Measurements from ENCODE around the gene DCP2.
"Not testable (repeated sequence)": the region's sequence is repeated elsewhere in the genome, so short reads cannot be mapped to it uniquely, and the experiment has no call there.

The DCP2 gene

GRCh38 chr5:112960863-112961504 lies 15.6 kb upstream of the DCP2 start:
- ATAC-seq (ENCODE audit: insufficient read depth, low read depth) (no peak), DNase-seq (no peak)
- H3K9ac ChIP-seq (ENCODE audit: low read depth, low read length): no peak overlapping the region
- H3K4me1 ChIP-seq (ENCODE audit: insufficient read depth, low read length): no peaks in the 10 kb centered on the region
- H3K36me3 ChIP-seq (ENCODE audit: insufficient read depth, low read length): no peaks in the 10 kb centered on the region
- TF ChIP-seq CTCF (IDR thresholded peaks at IDR 0.05; ENCODE audit: borderline replicate concordance, extremely low read depth, low read length, poor library complexity, severe bottlenecking) (no peak), EZH2 (IDR thresholded peaks at IDR 0.05; ENCODE audit: borderline replicate concordance, low read depth, low read length, severe bottlenecking) (no peak)
- no peaks in the 10 kb centered on the region for H3K9me3 ChIP-seq (ENCODE audit: insufficient read depth, low read length, severe bottlenecking)
- H3K27ac ChIP-seq (ENCODE audit: low read length): no peak overlapping the region
- H3K27me3 ChIP-seq (ENCODE audit: insufficient read depth, low read length, poor library complexity): no peaks in the 10 kb centered on the region
- H3K4me3 ChIP-seq (ENCODE audit: low read depth in 1 of 2, low read length in 2 of 2): no peak overlapping the region
- H2AFZ ChIP-seq (ENCODE audit: low read depth, low read length): no peak overlapping the region
- no peaks in the 10 kb centered on the region for H3K79me2 ChIP-seq (ENCODE audit: insufficient read depth, low read length)
- H3K4me2 ChIP-seq (ENCODE audit: insufficient read depth, low read length): no peak overlapping the region
- H4K20me1 ChIP-seq (ENCODE audit: insufficient read depth, low read length): no peaks in the 10 kb centered on the region

- H4K20me1 ChIP-seq (ENCODE audit: insufficient read depth, low read length); H3K4me3 ChIP-seq (ENCODE audit: low read depth in 1 of 2, low read length in 2 of 2); H3K4me1 ChIP-seq (ENCODE audit: insufficient read depth, low read length); H3K79me2 ChIP-seq (ENCODE audit: insufficient read depth, low read length); H3K4me2 ChIP-seq (ENCODE audit: insufficient read depth, low read length); H3K9ac ChIP-seq (ENCODE audit: low read depth, low read length); H3K27me3 ChIP-seq (ENCODE audit: insufficient read depth, low read length, poor library complexity); H3K27ac ChIP-seq (ENCODE audit: low read length); H3K36me3 ChIP-seq (ENCODE audit: insufficient read depth, low read length); DNase-seq; ATAC-seq (ENCODE audit: insufficient read depth, low read depth); H3K9me3 ChIP-seq (ENCODE audit: insufficient read depth, low read length, severe bottlenecking); H2AFZ ChIP-seq (ENCODE audit: low read depth, low read length): not testable (repeated sequence)
Measured at GRCh38 chr5:112963374-112963733, 13.2 kb upstream of the DCP2 start.

- Histone ChIP-seq H3K36me3 (ENCODE audit: insufficient read depth, low read length) (no peaks in the 10 kb centered on the region), H3K79me2 (ENCODE audit: insufficient read depth, low read length) (no peaks in the 10 kb centered on the region), H4K20me1 (ENCODE audit: insufficient read depth, low read length) (no peaks in the 10 kb centered on the region), H3K4me1 (ENCODE audit: insufficient read depth, low read length) (no peaks in the 10 kb centered on the region), H2AFZ (ENCODE audit: low read depth, low read length) (no peak overlapping the region), H3K4me2 (ENCODE audit: insufficient read depth, low read length) (no peak overlapping the region), H3K9me3 (ENCODE audit: insufficient read depth, low read length, severe bottlenecking) (no peaks in the 10 kb centered on the region), H3K27ac (ENCODE audit: low read length) (no peak overlapping the region), H3K9ac (ENCODE audit: low read depth, low read length) (no peak overlapping the region), H3K27me3 (ENCODE audit: insufficient read depth, low read length, poor library complexity) (no peaks in the 10 kb centered on the region), H3K4me3 (ENCODE audit: low read depth in 1 of 2, low read length in 2 of 2) (no peak overlapping the region)
- DNase-seq: no peak
- no peak for ATAC-seq (ENCODE audit: insufficient read depth, low read depth)
- TF ChIP-seq EZH2 (IDR thresholded peaks at IDR 0.05; ENCODE audit: borderline replicate concordance, low read depth, low read length, severe bottlenecking): no peak
- no peak for TF ChIP-seq CTCF (IDR thresholded peaks at IDR 0.05; ENCODE audit: borderline replicate concordance, extremely low read depth, low read length, poor library complexity, severe bottlenecking)
Measured at GRCh38 chr5:112965733-112966306, 10.8 kb upstream of the DCP2 start.

- no peaks in the 10 kb centered on the region for H3K9me3 ChIP-seq (ENCODE audit: insufficient read depth, low read length, severe bottlenecking)
- TF ChIP-seq CTCF (IDR thresholded peaks at IDR 0.05; ENCODE audit: borderline replicate concordance, extremely low read depth, low read length, poor library complexity, severe bottlenecking): no peak
- no peak for TF ChIP-seq EZH2 (IDR thresholded peaks at IDR 0.05; ENCODE audit: borderline replicate concordance, low read depth, low read length, severe bottlenecking)
- H3K4me1 ChIP-seq (ENCODE audit: insufficient read depth, low read length): no peaks in the 10 kb centered on the region
- no peak for DNase-seq
- no peaks in the 10 kb centered on the region for H3K36me3 ChIP-seq (ENCODE audit: insufficient read depth, low read length)
- no peak overlapping the region for H3K4me2 ChIP-seq (ENCODE audit: insufficient read depth, low read length)
- H3K4me3 ChIP-seq (ENCODE audit: low read depth in 1 of 2, low read length in 2 of 2): no peak overlapping the region
- H2AFZ ChIP-seq (ENCODE audit: low read depth, low read length): no peak overlapping the region
- H4K20me1 ChIP-seq (ENCODE audit: insufficient read depth, low read length): no peaks in the 10 kb centered on the region
- no peak for ATAC-seq (ENCODE audit: insufficient read depth, low read depth)
- H3K27ac ChIP-seq (ENCODE audit: low read length): no peak overlapping the region
- H3K27me3 ChIP-seq (ENCODE audit: insufficient read depth, low read length, poor library complexity): no peaks in the 10 kb centered on the region
- no peaks in the 10 kb centered on the region for H3K79me2 ChIP-seq (ENCODE audit: insufficient read depth, low read length)
- H3K9ac ChIP-seq (ENCODE audit: low read depth, low read length): no peak overlapping the region
Measured at GRCh38 chr5:112967520-112968083, 9.0 kb upstream of the DCP2 start.

Measured in DND-41 (cell line).